Caco-2 (cell line): ENCODE data around the gene AAK1. TPM values are rescaled to one million over a fixed set of nuclear protein-coding genes. Genes with fewer than 3 reads are reported as not detected.

Experiments used
- BruUV-seq: library from RNA; stranded (reverse); fragments of 400-500 nt; replicated peaks from 2 replicates; lab custom pipeline; 2021; lab: Mats Ljungman, UMichigan
- CTCF ChIA-PET: fragments of 300-600 bp; sonication (Branson Sonifier 250); formaldehyde crosslinking; loops from one replicate; lab custom pipeline; 2022; ENCODE audit warnings: antibody characterized with exemption; lab: Charles Lee
- POLR2A ChIA-PET: fragments of 300-600 bp; sonication (Branson Sonifier 250); formaldehyde crosslinking; loops from one replicate; lab custom pipeline; 2022; ENCODE audit warnings: antibody characterized with exemption; lab: Charles Lee
- DNase-seq, 2 experiments: peaks; one replicate each; pipeline versions ENCODE4 v3.0.0 to v3.0.0-alpha.2; 2020 to 2022
- H3K27me3 ChIP-seq: replicated peaks from 2 replicates; pipeline ENCODE4 v1.6.0; 2011; ENCODE audit warnings: low read length; ENCODE audit not compliant: control insufficient read depth, insufficient read depth
- H3K36me3 ChIP-seq: 2 replicates; pipeline ENCODE4 v1.5.1; 2011; ENCODE audit warnings: low read length; ENCODE audit not compliant: control insufficient read depth, insufficient read depth
- H3K4me1 ChIP-seq: fragments of 250-450 bp; sonication (Bioruptor Pico); 2 replicates; pipeline ENCODE4 v1.5.1; 2020; ENCODE audit warnings: mild to moderate bottlenecking
- H3K4me3 ChIP-seq: 2 replicates; pipeline ENCODE4 v1.5.1; 2011; ENCODE audit warnings: low read depth, mild to moderate bottlenecking, control low read depth, low read length
- H3K9me3 ChIP-seq: fragments of 250-450 bp; sonication (Bioruptor Pico); 2 replicates; pipeline ENCODE4 v1.5.1; 2020; ENCODE audit warnings: mild to moderate bottlenecking, moderate library complexity
- H3K27ac Mint-ChIP-seq: one replicate; pipeline ENCODE4 v1.8.0; 2022; ENCODE audit warnings: mixed read lengths; ENCODE audit not compliant: unreplicated experiment
- H3K27me3 Mint-ChIP-seq: one replicate; pipeline ENCODE4 v1.8.0; 2022; ENCODE audit warnings: mixed read lengths; ENCODE audit not compliant: insufficient read depth, unreplicated experiment
- H3K36me3 Mint-ChIP-seq: one replicate; pipeline ENCODE4 v1.8.0; 2022; ENCODE audit warnings: mild to moderate bottlenecking, mixed read lengths; ENCODE audit not compliant: insufficient read depth, unreplicated experiment
- H3K4me1 Mint-ChIP-seq: one replicate; pipeline ENCODE4 v1.8.0; 2022; ENCODE audit warnings: low read depth, mixed read lengths; ENCODE audit not compliant: unreplicated experiment
- H3K4me3 Mint-ChIP-seq: one replicate; pipeline ENCODE4 v1.8.0; 2022; ENCODE audit warnings: mild to moderate bottlenecking, moderate library complexity, mixed read lengths; ENCODE audit not compliant: unreplicated experiment
- H3K9me3 Mint-ChIP-seq: one replicate; pipeline ENCODE4 v1.8.0; 2022; ENCODE audit warnings: mixed read lengths; ENCODE audit not compliant: unreplicated experiment
- CTCF ChIP-seq, 2 experiments: fragments of 200-600 bp in 1 of 2; IDR thresholded peaks; 1 replicate in 1 of 2; 2 replicates in 1 of 2; pipeline versions ENCODE4 v1.5.1 to v1.8.0; 2011 to 2022; ENCODE audit warnings: antibody characterized with exemption in 1 of 2, control low read depth in 1 of 2, inconsistent platforms in 1 of 2, low read depth in 1 of 2, low read length in 1 of 2, mild to moderate bottlenecking in 1 of 2, moderate library complexity in 1 of 2; ENCODE audit not compliant: insufficient read depth in 1 of 2, severe bottlenecking in 1 of 2, unreplicated experiment in 1 of 2
- intact Hi-C: fragments of 100-400 bp; cut with micrococcal nuclease; formaldehyde crosslinking; loops from one replicate; pipeline ENCODE4 v1.10.0; 2022; ENCODE audit not compliant: unreplicated experiment
- total RNA-seq: library from RNA; stranded (reverse); gene quantifications from 2 replicates; pipeline ENCODE4 v1.2.3, GENCODE V29; 2022

The AAK1 gene
- total RNA-seq, 1 experiment from 2014 or later, result 39.7 TPM

GRCh38 chr2:69589973-69590652, 53.4 kb downstream of the AAK1 start:
- no peak overlapping the region for H3K4me3 Mint-ChIP-seq
- H3K4me1 Mint-ChIP-seq, result peaks cover 37% of the 10 kb centered on the region
- no peaks in the 10 kb centered on the region for H3K36me3 Mint-ChIP-seq
- CTCF ChIA-PET, result interaction anchor here (0.8 to 1.1 kb wide), 2 partner anchors 25 to 135 kb away, joined by 6 to 7 read pairs; no protein-coding TSS in a partner anchor
- Histone ChIP-seq H3K36me3 (no peaks in the 10 kb centered on the region), H3K27me3 (no peaks in the 10 kb centered on the region), H3K9me3 (no peaks in the 10 kb centered on the region), H3K4me1 (peaks cover 20% of the 10 kb centered on the region), H3K4me3 (no peak overlapping the region)
- H3K27me3 Mint-ChIP-seq, result no peaks in the 10 kb centered on the region
- POLR2A ChIA-PET, result interaction anchor here (0.6 kb wide), 1 partner anchor 354 kb away, joined by 9 read pairs; no protein-coding TSS in a partner anchor
- H3K9me3 Mint-ChIP-seq, result no peaks in the 10 kb centered on the region
- DNase-seq, result no peak
- TF ChIP-seq CTCF (IDR thresholded peaks at IDR 0.05; ENCODE audit: insufficient read depth in 1 of 2, low read depth in 1 of 2, low read length in 1 of 2, severe bottlenecking in 1 of 2, unreplicated experiment in 1 of 2), result no peak
- no peak overlapping the region for H3K27ac Mint-ChIP-seq
- BruUV-seq, result no TSS peak
- intact Hi-C loops, result no loop called here

DNA sequence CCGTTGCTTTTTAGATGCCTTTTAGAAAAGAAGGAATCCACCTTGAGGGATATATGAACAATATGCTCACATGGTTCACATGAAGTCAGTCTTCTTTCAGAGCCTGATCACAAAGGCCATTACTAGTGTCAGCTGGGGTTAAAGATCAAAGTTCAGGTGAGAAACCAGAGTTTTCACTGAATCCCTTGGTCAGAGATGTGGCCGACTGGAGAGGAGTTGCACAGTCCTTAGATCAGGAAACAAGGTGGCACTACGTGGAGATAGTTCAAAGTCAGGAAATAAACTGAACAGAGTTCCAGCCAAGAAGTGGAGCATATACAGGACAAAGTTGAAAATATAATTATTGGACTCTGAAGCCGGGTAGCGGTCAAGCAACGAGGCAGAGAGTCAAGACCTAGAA, 54.6 kb downstream of the AAK1 start:
- DNase-seq, result no peak
- POLR2A ChIA-PET, result interaction anchor here (0.6 kb wide), 1 partner anchor 535 kb away, joined by 4 read pairs; no protein-coding TSS in a partner anchor
- Mint-ChIP-seq H3K4me3 (no peak overlapping the region), H3K27ac (peak overlapping the region; percentile 72), H3K36me3 (no peaks in the 10 kb centered on the region), H3K9me3 (no peaks in the 10 kb centered on the region), H3K27me3 (no peaks in the 10 kb centered on the region), H3K4me1 (peaks cover 41% of the 10 kb centered on the region)
- no TSS peak for BruUV-seq
- Histone ChIP-seq H3K36me3 (no peaks in the 10 kb centered on the region), H3K9me3 (no peaks in the 10 kb centered on the region), H3K27me3 (no peaks in the 10 kb centered on the region), H3K4me3 (no peak overlapping the region), H3K4me1 (peaks cover 20% of the 10 kb centered on the region)
- TF ChIP-seq CTCF (IDR thresholded peaks at IDR 0.05; ENCODE audit: insufficient read depth in 1 of 2, low read depth in 1 of 2, low read length in 1 of 2, severe bottlenecking in 1 of 2, unreplicated experiment in 1 of 2), result no peak
- intact Hi-C loops, result no loop called here
- CTCF ChIA-PET, result interaction anchor here (1.1 kb wide), 1 partner anchor 24 kb away, joined by 7 read pairs; no protein-coding TSS in a partner anchor

DNA sequence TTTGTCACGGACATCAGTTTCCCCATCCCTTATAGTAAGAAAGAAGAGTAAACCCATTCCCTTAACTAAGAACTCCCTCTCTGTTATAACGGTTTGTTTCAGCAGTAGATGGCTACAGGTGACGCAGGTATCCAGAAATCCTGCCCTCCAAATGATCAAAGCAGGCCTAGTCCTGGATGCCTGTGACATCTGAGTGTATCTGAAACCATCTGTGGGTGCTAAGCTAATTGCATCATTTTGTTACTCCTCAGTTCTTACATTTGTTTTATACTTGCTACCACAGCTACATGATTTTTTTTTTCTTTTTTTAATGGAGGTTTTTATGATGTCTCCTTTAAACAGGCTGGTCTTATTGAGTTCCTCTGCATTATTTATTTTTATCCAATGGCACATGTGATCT, 55.1 kb downstream of the AAK1 start:
- ChIA-PET CTCF (no interaction called here), POLR2A (interaction anchor here (0.6 kb wide), 1 partner anchor 536 kb away, joined by 4 read pairs; no protein-coding TSS in a partner anchor)
- Histone ChIP-seq H3K4me3 (no peak overlapping the region), H3K4me1 (peaks cover 21% of the 10 kb centered on the region), H3K9me3 (no peaks in the 10 kb centered on the region), H3K27me3 (no peaks in the 10 kb centered on the region), H3K36me3 (no peaks in the 10 kb centered on the region)
- no peak for TF ChIP-seq CTCF (IDR thresholded peaks at IDR 0.05; ENCODE audit: insufficient read depth in 1 of 2, low read depth in 1 of 2, low read length in 1 of 2, severe bottlenecking in 1 of 2, unreplicated experiment in 1 of 2)
- H3K4me1 Mint-ChIP-seq, result peaks cover 43% of the 10 kb centered on the region
- H3K27me3 Mint-ChIP-seq, result no peaks in the 10 kb centered on the region
- no peaks in the 10 kb centered on the region for H3K9me3 Mint-ChIP-seq
- no peak overlapping the region for H3K4me3 Mint-ChIP-seq
- DNase-seq, result no peak
- H3K36me3 Mint-ChIP-seq, result no peaks in the 10 kb centered on the region
- intact Hi-C loops, result no loop called here
- no TSS peak for BruUV-seq
- peak overlapping the region; percentile 72 for H3K27ac Mint-ChIP-seq
